Astrocyte (in vitro differentiated cells and primary cell): Measurements from ENCODE around the gene CYLD.

Experiments used
- EZH2 ChIP-seq: IDR thresholded peaks from 2 replicates; pipeline ENCODE4 v1.6.1; 2012; ENCODE audit warnings: mild to moderate bottlenecking, low read length, inconsistent platforms; ENCODE audit not compliant: insufficient read depth
- TF ChIP-seq, protein P1 (sequence below): IDR thresholded peaks from 2 replicates; pipeline ENCODE4 v1.5.1; 2011; ENCODE audit warnings: low read depth, mild to moderate bottlenecking, inconsistent platforms, low read length, moderate library complexity; ENCODE audit not compliant: insufficient read depth

DNA sequence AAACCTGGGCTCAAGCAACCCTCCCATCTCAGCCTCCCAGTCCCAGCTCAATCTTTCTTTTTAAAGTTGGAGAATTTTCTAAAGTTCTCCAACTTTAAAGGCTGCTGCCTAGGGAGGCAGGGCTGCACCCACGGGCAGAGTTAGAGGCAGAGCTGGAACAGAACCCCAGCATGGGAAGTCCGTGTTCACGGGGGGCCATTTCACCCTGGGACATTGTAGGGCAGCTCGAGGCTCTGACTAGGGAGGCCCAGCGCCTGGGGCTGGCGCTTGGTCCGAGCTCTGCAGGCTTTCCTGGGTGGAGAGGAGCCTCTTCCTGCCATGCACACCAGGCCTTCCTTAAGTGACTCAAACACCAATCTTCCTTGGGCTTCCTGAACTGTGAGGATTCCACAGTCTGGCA lies 70.2 kb downstream of the CYLD start:
- TF ChIP-seq, protein P1, sequence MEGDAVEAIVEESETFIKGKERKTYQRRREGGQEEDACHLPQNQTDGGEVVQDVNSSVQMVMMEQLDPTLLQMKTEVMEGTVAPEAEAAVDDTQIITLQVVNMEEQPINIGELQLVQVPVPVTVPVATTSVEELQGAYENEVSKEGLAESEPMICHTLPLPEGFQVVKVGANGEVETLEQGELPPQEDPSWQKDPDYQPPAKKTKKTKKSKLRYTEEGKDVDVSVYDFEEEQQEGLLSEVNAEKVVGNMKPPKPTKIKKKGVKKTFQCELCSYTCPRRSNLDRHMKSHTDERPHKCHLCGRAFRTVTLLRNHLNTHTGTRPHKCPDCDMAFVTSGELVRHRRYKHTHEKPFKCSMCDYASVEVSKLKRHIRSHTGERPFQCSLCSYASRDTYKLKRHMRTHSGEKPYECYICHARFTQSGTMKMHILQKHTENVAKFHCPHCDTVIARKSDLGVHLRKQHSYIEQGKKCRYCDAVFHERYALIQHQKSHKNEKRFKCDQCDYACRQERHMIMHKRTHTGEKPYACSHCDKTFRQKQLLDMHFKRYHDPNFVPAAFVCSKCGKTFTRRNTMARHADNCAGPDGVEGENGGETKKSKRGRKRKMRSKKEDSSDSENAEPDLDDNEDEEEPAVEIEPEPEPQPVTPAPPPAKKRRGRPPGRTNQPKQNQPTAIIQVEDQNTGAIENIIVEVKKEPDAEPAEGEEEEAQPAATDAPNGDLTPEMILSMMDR = no peak
- TF ChIP-seq EZH2 = no peak
